ENCODE data around the gene SERPINB8.

Gene SERPINB8

DNA sequence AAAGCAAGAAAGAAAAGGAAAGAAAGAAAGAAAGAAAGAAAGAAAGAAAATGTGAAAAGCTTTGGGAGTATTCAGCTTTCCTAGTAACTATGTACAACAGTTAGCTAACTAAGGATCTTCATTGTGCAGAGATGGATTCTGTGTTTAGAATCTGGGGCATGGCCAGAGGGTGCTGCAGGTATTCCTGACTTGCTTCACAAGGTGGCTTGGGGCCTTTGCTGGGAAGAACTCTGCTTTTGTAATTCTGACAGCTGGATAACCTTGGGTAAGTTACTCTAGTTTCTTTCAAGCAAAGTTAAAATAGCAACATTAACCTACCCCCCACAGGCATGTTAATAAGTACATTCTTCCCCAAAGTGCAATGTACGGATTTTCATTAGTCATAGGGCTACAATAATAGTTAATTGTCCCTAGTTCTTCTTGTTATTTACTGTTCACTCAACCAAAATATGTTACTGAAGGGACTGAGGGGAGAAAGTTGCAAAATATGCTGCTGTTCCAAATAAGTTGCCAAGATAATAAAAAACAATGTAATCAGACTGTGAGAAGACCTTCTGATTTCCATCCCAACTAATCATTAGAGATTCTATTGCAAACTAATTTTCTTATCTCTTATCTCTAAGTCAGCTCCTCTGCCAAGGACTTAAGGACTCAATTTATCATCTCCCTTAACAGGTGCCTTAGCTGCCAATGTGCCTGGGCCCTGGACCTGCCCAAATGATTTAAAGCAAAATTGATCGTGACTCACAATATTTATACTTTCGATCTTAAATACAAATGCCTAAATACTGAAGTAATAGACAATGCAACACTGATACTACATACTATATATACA lies 50.3 kb downstream of the SERPINB8 start:
- DNase-seq (ENCODE audit: low read depth in 2 of 2), result no peak

- DNase-seq (ENCODE audit: low read depth in 2 of 2), result no peak
Measured at GRCh38 chr18:64026350-64026749, 56.5 kb downstream of the SERPINB8 start.

- DNase-seq (ENCODE audit: low read depth in 2 of 2), result no peak
Measured at GRCh38 chr18:64027931-64028695, 58.2 kb downstream of the SERPINB8 start.

DNA sequence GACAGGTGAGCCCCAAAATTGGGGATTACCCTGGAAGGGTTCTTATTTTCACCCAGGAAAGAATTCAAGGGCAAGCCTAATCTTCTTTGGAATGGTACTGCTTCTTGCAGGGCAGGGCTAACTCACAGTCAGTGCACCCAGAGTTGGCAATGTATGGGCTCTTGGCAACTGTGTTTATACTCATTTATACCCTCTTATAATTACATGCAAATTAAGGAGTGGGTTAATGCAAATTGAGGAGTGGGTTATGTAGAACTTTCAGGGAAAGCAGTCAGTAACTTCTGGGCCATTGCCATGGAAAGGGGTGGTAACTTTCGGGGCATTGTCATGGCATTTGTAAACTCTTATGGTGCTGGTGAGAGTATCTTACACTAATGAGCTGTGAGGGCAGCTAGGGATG lies 59.2 kb downstream of the SERPINB8 start:
- DNase-seq (ENCODE audit: low read depth in 2 of 2), result no peak

DNA sequence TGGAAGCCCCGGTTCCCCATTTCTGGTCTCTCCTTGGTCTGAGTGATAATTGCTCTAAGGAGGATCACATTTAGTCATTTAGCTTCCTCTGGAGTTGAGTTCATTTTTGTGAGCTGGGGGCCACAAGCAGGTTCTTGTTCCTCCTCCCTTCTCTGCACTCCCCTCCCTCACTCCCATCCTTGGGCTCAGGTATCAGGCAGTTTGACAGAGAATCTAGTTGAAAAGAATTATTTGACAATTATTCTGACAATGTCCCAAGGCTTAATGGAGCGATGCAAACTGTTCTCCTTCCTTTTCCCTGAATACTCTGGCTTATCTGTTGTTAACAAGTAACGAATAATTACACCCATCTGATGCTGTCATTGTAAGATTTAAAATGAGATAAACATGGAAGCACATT lies 61.5 kb downstream of the SERPINB8 start:
- no peak for DNase-seq (ENCODE audit: low read depth in 2 of 2)

DNA sequence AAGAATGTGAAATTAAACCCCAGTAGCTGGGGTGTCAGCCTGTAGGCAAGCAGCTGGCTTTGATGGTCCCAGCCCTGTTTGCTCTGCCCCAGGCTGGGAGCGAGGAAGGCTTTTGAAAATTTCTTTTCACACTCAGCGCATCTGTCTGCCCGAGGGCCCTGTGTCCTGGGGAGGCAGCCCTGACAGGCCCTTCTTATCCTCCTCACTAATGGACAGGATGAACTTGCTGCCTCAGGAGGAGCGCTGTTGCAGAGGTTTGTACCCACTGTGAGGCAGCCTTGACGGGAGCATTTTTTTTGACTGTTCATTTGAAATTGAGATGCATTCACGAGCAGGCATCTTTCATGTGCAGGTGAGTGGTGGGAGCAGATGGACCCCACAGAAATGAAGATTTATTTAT lies 62.4 kb downstream of the SERPINB8 start:
- no peak for DNase-seq (ENCODE audit: low read depth in 2 of 2)

DNA sequence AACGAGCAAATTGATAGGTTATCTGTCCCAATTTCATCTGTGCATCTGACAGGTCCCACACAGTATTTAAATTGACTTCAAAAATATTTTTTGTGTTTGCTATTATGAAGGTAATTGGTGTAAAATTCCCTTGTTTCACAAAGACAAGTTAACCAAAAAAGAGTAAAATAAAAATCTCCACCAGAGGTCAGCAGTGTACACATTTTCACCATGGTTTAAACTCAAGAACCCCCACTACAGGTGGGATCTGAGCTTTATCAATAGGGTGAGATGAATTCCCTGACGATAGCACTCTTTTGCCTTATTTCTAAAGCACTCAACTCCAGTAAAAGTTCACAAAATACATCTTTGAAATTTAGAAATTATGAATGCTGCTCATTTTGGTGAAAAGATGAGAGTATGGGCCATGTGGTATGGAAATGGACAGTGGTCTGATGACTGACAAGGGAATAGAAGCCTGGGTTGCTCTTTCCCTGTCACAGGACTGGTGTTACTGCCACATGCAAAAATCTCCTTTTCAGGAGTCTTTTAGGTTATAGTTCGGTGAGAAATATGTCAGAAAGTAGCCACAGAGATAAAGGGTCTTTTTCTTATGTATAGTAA lies 68.0 kb downstream of the SERPINB8 start:
- no peak for DNase-seq (ENCODE audit: low read depth in 2 of 2)

Measured in stimulated activated CD8-positive, alpha-beta memory T cell treated with anti-CD3 and anti-CD28 coated beads, Interleukin-7, amount 100 ng/mL, for 1 hour (primary cell).